Gastrocnemius medialis (tissue), 4 donors: ENCODE data around the gene THRA. TPM values are rescaled to one million over a fixed set of nuclear protein-coding genes. Genes with fewer than 3 reads are reported as not detected.

ENCODE experiments used
- ATAC-seq, 2 donors: fragments of 150-250 bp; one replicate each; pipeline ENCODE4 v1.9.1; 2016
- DNase-seq, 2 donors: peaks; one replicate each; pipeline ENCODE4 v3.0.0-alpha.2; 2019
- H3K27ac ChIP-seq, 4 donors: fragments of 200-600 bp; sonication (generic); 1 replicate in 1 of 4; 2 replicates in 3 of 4; pipeline ENCODE4 v1.5.1; 2016 to 2018; ENCODE audit warnings: mild to moderate bottlenecking in 2 of 4, moderate library complexity in 1 of 4
- H3K27me3 ChIP-seq, 3 donors: fragments of 200-600 bp; sonication (generic) in 2 of 3; 1 replicate in 1 of 3; 2 replicates in 2 of 3; pipeline versions ENCODE4 v1.5.1 to v1.6.0; 2016 to 2019; ENCODE audit warnings: mild to moderate bottlenecking in 1 of 3, moderate library complexity in 1 of 3
- H3K36me3 ChIP-seq, 2 donors: fragments of 200-600 bp; sonication (generic) in 1 of 2; one replicate each; pipeline ENCODE4 v1.5.1; 2017 to 2018
- H3K4me1 ChIP-seq, 2 donors: fragments of 200-600 bp; sonication (generic) in 1 of 2; one replicate each; pipeline ENCODE4 v1.5.1; 2016 to 2017; ENCODE audit warnings: mild to moderate bottlenecking in 2 of 2
- H3K4me3 ChIP-seq, 4 donors: fragments of 200-600 bp; sonication (generic) in 3 of 4; 1 replicate in 1 of 4; 2 replicates in 3 of 4; pipeline ENCODE4 v1.5.1; 2016 to 2019; ENCODE audit warnings: mild to moderate bottlenecking in 2 of 4
- H3K9me3 ChIP-seq, 3 donors: fragments of 200-600 bp; sonication (generic) in 2 of 3; 1 replicate in 1 of 3; 2 replicates in 2 of 3; pipeline ENCODE4 v1.5.1; 2016 to 2019
- POLR2A ChIP-seq, 2 donors: fragments of 450-650 bp; IDR thresholded peaks; one replicate each; pipeline ENCODE4 v1.6.1; 2017; ENCODE audit warnings: antibody characterized with exemption in 2 of 2, mild to moderate bottlenecking in 2 of 2, moderate library complexity in 2 of 2
- in situ Hi-C, 4 donors: fragments of 200-750 bp; cut with MboI; loops; one replicate each; pipeline versions ENCODE4 v1.15.0 to v1.8.0; 2017; ENCODE audit warnings: low sequenced_read_pairs in 4 of 4
- intact Hi-C: fragments of 100-400 bp; cut with DNase I; formaldehyde crosslinking; loops from one replicate; pipeline ENCODE4 v1.15.1; 2023; ENCODE audit warnings: low total_unique reads
- total RNA-seq, 4 donors: library from RNA; depleted of rRNA; stranded (reverse); fragments of >200 nt; gene quantifications; one replicate each; pipeline versions ENCODE4 v1.1.0 to v1.2.3, GENCODE V29; 2016
- TF ChIP-seq, protein P1 (sequence below), 5 experiments: fragments of 450-650 bp in 3 of 5; fragments of 200-600 bp in 2 of 5; sonication (generic) in 2 of 5; IDR thresholded peaks in 4 of 5; conservative IDR thresholded peaks in 1 of 5; 1 replicate in 4 of 5; 2 replicates in 1 of 5; pipeline ENCODE4 v1.5.1; 2016 to 2019; ENCODE audit warnings: antibody characterized with exemption in 5 of 5, mild to moderate bottlenecking in 3 of 5, moderate library complexity in 3 of 5

The THRA gene
- total RNA-seq, 4 donors from 2014 or later = 42.2 to 71.6 (median 48.2) TPM

- intact Hi-C loops (no loop called here), in situ Hi-C loops (loop anchor here in 1 of 4 donors (5.0 kb wide), 1 partner anchor 41 kb away; no protein-coding TSS in a partner anchor)
- peak overlapping the region; percentile 100 for H3K27ac ChIP-seq
- peaks cover 68 to 76% of the 10 kb centered on the region in 2 donors for H3K4me1 ChIP-seq
- H3K4me3 ChIP-seq = peak overlapping the region in 3 of 4 donors; percentile 94 to 100 (median 99)
- no peaks in the 10 kb centered on the region for H3K9me3 ChIP-seq
- no peaks in the 10 kb centered on the region for H3K27me3 ChIP-seq
- TF ChIP-seq, protein P1, sequence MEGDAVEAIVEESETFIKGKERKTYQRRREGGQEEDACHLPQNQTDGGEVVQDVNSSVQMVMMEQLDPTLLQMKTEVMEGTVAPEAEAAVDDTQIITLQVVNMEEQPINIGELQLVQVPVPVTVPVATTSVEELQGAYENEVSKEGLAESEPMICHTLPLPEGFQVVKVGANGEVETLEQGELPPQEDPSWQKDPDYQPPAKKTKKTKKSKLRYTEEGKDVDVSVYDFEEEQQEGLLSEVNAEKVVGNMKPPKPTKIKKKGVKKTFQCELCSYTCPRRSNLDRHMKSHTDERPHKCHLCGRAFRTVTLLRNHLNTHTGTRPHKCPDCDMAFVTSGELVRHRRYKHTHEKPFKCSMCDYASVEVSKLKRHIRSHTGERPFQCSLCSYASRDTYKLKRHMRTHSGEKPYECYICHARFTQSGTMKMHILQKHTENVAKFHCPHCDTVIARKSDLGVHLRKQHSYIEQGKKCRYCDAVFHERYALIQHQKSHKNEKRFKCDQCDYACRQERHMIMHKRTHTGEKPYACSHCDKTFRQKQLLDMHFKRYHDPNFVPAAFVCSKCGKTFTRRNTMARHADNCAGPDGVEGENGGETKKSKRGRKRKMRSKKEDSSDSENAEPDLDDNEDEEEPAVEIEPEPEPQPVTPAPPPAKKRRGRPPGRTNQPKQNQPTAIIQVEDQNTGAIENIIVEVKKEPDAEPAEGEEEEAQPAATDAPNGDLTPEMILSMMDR (IDR thresholded peaks at IDR 0.05 in 4 of 5, conservative IDR thresholded peaks at IDR 0.05 in 1 of 5) = no peak
- TF ChIP-seq POLR2A (IDR thresholded peaks at IDR 0.05) = no peak
- ATAC-seq (no peak), DNase-seq (no peak)
- no peaks in the 10 kb centered on the region for H3K36me3 ChIP-seq
Measured at GRCh38 chr17:40065769-40066510, 3.2 kb downstream of the THRA start.

DNA sequence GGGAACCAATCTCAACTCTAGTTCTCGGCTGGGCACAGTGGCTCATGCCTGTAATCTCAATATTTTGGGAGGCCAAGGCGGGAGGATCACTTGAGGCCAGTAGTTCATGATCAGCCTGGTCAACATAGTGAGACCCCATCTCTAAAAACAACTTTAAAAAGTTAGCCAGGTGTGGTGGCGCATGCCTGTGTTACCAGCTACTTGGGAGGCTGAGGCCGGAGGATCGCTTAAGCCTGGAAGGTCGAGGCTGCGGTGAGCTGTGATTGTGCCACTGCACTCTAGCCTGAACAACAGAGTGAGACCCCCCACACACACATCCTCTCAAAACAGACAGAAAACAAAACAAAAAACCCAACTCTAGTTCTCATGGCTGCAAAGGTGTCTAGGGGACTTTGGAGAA, 4.9 kb downstream of the THRA start:
- H3K36me3 ChIP-seq = no peaks in the 10 kb centered on the region
- H3K9me3 ChIP-seq = no peaks in the 10 kb centered on the region
- in situ Hi-C loops = loop anchor here in 1 of 4 donors (5.0 kb wide), 1 partner anchor 40 kb away; no protein-coding TSS in a partner anchor
- peaks cover 85 to 89% of the 10 kb centered on the region in 2 donors for H3K4me1 ChIP-seq
- no peak for DNase-seq
- H3K27ac ChIP-seq = peak overlapping the region; percentile 100
- ATAC-seq = no peak
- no peaks in the 10 kb centered on the region for H3K27me3 ChIP-seq
- no peak overlapping the region for H3K4me3 ChIP-seq
- intact Hi-C loops = no loop called here
- TF ChIP-seq, protein P1 (IDR thresholded peaks at IDR 0.05 in 4 of 5, conservative IDR thresholded peaks at IDR 0.05 in 1 of 5) = no peak
- no peak for TF ChIP-seq POLR2A (IDR thresholded peaks at IDR 0.05)

GRCh38 chr17:40068129-40068581, 5.4 kb downstream of the THRA start:
- no peak for TF ChIP-seq POLR2A (IDR thresholded peaks at IDR 0.05)
- TF ChIP-seq, protein P1 (IDR thresholded peaks at IDR 0.05 in 4 of 5, conservative IDR thresholded peaks at IDR 0.05 in 1 of 5) = no peak
- in situ Hi-C loops = loop anchor here in 1 of 4 donors (5.0 kb wide), 1 partner anchor 39 kb away; no protein-coding TSS in a partner anchor
- H3K4me3 ChIP-seq = peak overlapping the region in 3 of 4 donors; percentile 50 to 61 (median 54)
- no peaks in the 10 kb centered on the region for H3K27me3 ChIP-seq
- no peak for DNase-seq
- no peak for ATAC-seq
- no peaks in the 10 kb centered on the region for H3K36me3 ChIP-seq
- peak overlapping the region; percentile 100 for H3K27ac ChIP-seq
- H3K4me1 ChIP-seq = peaks cover 90 to 93% of the 10 kb centered on the region in 2 donors
- intact Hi-C loops = no loop called here
- no peaks in the 10 kb centered on the region for H3K9me3 ChIP-seq

- TF ChIP-seq, protein P1 (IDR thresholded peaks at IDR 0.05 in 4 of 5, conservative IDR thresholded peaks at IDR 0.05 in 1 of 5) = no peak
- TF ChIP-seq POLR2A (IDR thresholded peaks at IDR 0.05) = peak in 1 of 2 donors; percentile 48
- intact Hi-C loops = no loop called here
- Histone ChIP-seq H3K9me3 (no peaks in the 10 kb centered on the region), H3K4me1 (peaks cover 93 to 97% of the 10 kb centered on the region in 2 donors), H3K36me3 (no peaks in the 10 kb centered on the region), H3K4me3 (peak overlapping the region; percentile 41 to 61 (median 52)), H3K27ac (peak overlapping the region; percentile 100), H3K27me3 (no peaks in the 10 kb centered on the region)
- in situ Hi-C loops = loop anchor here in 1 of 4 donors (5.0 kb wide), 1 partner anchor 39 kb away; no protein-coding TSS in a partner anchor
- no peak for DNase-seq
- no peak for ATAC-seq
Measured at GRCh38 chr17:40068584-40068916, 5.8 kb downstream of the THRA start.
